SK-N-SH treated with all-trans-retinoic acid at 6 μM for 48 hours (cell line): ENCODE results near the gene POU3F2.

Source experiments
- CSRNP3 ChIP-seq: fragments of 250-450 bp; sonication (Bioruptor Pico); IDR thresholded peaks from 2 replicates; pipeline ENCODE4 v1.5.1; 2021; ENCODE audit warnings: mild to moderate bottlenecking, moderate library complexity
- ESRRG ChIP-seq: fragments of 250-450 bp; sonication (Bioruptor Pico); IDR thresholded peaks from 2 replicates; pipeline ENCODE4 v1.6.1; 2021; ENCODE audit warnings: mild to moderate bottlenecking
- ISL1 ChIP-seq: fragments of 250-450 bp; sonication (Bioruptor Pico); IDR thresholded peaks from 2 replicates; pipeline ENCODE4 v2.1.2; 2022; ENCODE audit warnings: mild to moderate bottlenecking, moderate library complexity
- PATZ1 ChIP-seq: fragments of 250-450 bp; sonication (Bioruptor Pico); IDR thresholded peaks from 2 replicates; pipeline ENCODE4 v1.8.0; 2020; ENCODE audit warnings: mild to moderate bottlenecking, moderate library complexity, borderline replicate concordance
- RARB ChIP-seq: fragments of 250-450 bp; sonication (Bioruptor Pico); IDR thresholded peaks from 2 replicates; pipeline ENCODE4 v1.8.0; 2021; ENCODE audit warnings: mild to moderate bottlenecking, moderate library complexity
- TCF4 ChIP-seq: fragments of 250-450 bp; sonication (Bioruptor Pico); IDR thresholded peaks from 2 replicates; pipeline ENCODE4 v1.8.0; 2021; ENCODE audit warnings: mild to moderate bottlenecking, moderate library complexity, borderline replicate concordance
- ZFP30 ChIP-seq: fragments of 450-650 bp; formaldehyde crosslinking; IDR thresholded peaks from 2 replicates; pipeline ENCODE4 v1.5.0; 2022; ENCODE audit warnings: mild to moderate bottlenecking, moderate library complexity
- ZNF565 ChIP-seq: fragments of 450-650 bp; formaldehyde crosslinking; conservative IDR thresholded peaks from 2 replicates; pipeline ENCODE4 v1.5.0; 2020; ENCODE audit warnings: low read depth, mild to moderate bottlenecking, moderate library complexity

- TF ChIP-seq TCF4 (no peak), ESRRG (no peak), CSRNP3 (CRISPR knock-in tag) (no peak), PATZ1 (CRISPR knock-in tag) (no peak), ZFP30 (CRISPR knock-in tag) (no peak), RARB (no peak), ZNF565 (CRISPR knock-in tag) (no peak), ISL1 (no peak)
These were observed 6.7 kb downstream of the POU3F2 start for GRCh38 chr6:98840996-98841513.
